HG03039 (cell line): ENCODE measurements around the gene ZCCHC14.
"Not testable (repeated sequence)": the region's sequence is repeated elsewhere in the genome, so short reads cannot be mapped to it uniquely, and the experiment has no call there.

Experiments
- ATAC-seq: cut with Tn5 transposase; IDR thresholded peaks from one replicate; pipeline ENCODE4 v1.9.1; 2021; ENCODE audit warnings: mild to moderate bottlenecking, moderate library complexity; ENCODE audit not compliant: unreplicated experiment

ZCCHC14 gene

GRCh38 chr16:87366930-87367329 is 125.9 kb downstream of the ZCCHC14 start:
- ATAC-seq: no peak

GRCh38 chr16:87366288-87366687 is 126.5 kb downstream of the ZCCHC14 start:
- ATAC-seq: no peak

- ATAC-seq: no peak
Measured at GRCh38 chr16:87365021-87365713, 127.7 kb downstream of the ZCCHC14 start.

- ATAC-seq: no peak
Measured at GRCh38 chr16:87363771-87364455, 128.9 kb downstream of the ZCCHC14 start.

GRCh38 chr16:87362828-87363559 is 129.8 kb downstream of the ZCCHC14 start:
- not testable (repeated sequence) for ATAC-seq

- ATAC-seq: no peak
Measured at GRCh38 chr16:87361916-87362619, 130.8 kb downstream of the ZCCHC14 start.

GRCh38 chr16:87360862-87361610 is 131.8 kb downstream of the ZCCHC14 start:
- ATAC-seq: no peak

GRCh38 chr16:87359121-87359520 is 133.7 kb downstream of the ZCCHC14 start:
- no peak for ATAC-seq

- ATAC-seq: no peak
Measured at GRCh38 chr16:87358696-87359095, 134.1 kb downstream of the ZCCHC14 start.

GRCh38 chr16:87358250-87358649 is 134.6 kb downstream of the ZCCHC14 start:
- ATAC-seq: no peak

- ATAC-seq: no peak
Measured at GRCh38 chr16:87356491-87356853, 136.4 kb downstream of the ZCCHC14 start.
